ENCODE data around the gene SCIN. TPM values are rescaled to one million over a fixed set of nuclear protein-coding genes. Genes with fewer than 3 reads are reported as not detected.

The SCIN gene
- total RNA-seq, 1 donor = 4.7 TPM

DNA sequence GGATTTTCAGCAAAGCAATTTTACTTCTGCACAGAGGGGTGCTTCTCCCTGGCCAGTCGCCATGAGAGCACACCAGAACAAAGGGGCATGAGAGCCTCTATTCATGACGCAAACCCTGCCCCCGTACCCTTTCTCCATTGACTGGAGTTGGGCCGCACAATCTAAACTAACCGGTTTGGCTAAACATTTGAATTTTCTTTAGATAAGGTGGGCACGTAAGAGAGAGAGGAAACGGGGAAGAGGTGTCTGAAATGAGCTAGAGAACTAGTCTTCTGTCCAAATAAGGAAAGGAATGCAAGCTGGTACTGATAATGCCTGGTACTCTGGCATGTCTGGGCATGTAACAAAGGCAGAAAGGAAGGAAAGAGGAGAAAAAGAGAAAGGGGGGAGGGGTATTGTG lies 13.2 kb upstream of the SCIN start:
- DNase-seq (ENCODE audit: insufficient read length, low spot score, missing footprints) = no peak
- Histone ChIP-seq H3K27me3 (ENCODE audit: insufficient read depth, low read length) (no peaks in the 10 kb centered on the region), H3K79me2 (ENCODE audit: insufficient read depth, low read length) (no peaks in the 10 kb centered on the region), H3K36me3 (ENCODE audit: insufficient read depth, low read length) (no peaks in the 10 kb centered on the region), H4K20me1 (ENCODE audit: insufficient read depth, low read length) (no peaks in the 10 kb centered on the region), H3K4me2 (ENCODE audit: insufficient read depth, low read length) (no peak overlapping the region), H2AFZ (ENCODE audit: low read length) (peak overlapping the region; percentile 54), H3K4me1 (ENCODE audit: insufficient read depth, low read length) (no peaks in the 10 kb centered on the region), H3K4me3 (ENCODE audit: insufficient read depth, low read length) (no peak overlapping the region), H3K9me3 (ENCODE audit: low read depth, low read length) (no peaks in the 10 kb centered on the region), H3K27ac (ENCODE audit: low read depth, low read length) (no peak overlapping the region)
- TF ChIP-seq, protein P1, sequence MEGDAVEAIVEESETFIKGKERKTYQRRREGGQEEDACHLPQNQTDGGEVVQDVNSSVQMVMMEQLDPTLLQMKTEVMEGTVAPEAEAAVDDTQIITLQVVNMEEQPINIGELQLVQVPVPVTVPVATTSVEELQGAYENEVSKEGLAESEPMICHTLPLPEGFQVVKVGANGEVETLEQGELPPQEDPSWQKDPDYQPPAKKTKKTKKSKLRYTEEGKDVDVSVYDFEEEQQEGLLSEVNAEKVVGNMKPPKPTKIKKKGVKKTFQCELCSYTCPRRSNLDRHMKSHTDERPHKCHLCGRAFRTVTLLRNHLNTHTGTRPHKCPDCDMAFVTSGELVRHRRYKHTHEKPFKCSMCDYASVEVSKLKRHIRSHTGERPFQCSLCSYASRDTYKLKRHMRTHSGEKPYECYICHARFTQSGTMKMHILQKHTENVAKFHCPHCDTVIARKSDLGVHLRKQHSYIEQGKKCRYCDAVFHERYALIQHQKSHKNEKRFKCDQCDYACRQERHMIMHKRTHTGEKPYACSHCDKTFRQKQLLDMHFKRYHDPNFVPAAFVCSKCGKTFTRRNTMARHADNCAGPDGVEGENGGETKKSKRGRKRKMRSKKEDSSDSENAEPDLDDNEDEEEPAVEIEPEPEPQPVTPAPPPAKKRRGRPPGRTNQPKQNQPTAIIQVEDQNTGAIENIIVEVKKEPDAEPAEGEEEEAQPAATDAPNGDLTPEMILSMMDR (IDR thresholded peaks at IDR 0.05; ENCODE audit: extremely low read depth, low read depth, low read length) = no peak

DNA sequence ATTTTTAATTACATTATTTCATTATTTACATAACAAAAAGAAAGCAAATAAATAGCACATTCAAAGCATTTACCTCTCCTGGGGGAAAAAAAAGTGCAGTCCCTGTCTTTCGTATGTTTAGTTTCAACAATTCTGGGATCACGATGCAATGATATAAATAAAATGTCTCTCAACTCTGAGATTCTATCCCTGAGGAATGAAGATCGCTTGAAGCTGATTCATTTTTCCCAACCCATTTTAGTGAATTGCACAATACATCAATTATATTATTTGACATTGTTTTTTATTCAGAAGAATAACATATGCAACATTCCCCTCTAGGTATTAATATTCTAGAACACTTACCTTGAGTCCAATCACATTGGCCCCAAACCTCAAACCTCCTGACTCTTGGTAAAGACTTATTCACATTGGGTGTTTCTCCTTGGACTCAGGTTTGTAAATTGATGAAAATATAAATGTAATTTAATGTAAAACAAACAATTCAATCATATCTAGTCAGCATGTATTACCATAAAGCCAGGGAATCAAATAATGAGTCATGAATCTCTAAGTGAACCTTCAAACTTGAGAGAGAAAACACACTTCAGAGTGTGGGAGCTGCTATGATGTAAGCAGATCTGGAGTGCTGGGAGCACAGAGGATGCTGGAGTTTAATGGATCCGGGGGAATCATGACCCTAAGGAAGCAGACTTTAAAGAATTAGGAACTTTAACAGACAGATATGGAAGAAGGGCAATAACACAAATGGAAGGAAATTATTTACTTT lies 5.3 kb upstream of the SCIN start:
- Histone ChIP-seq H3K79me2 (ENCODE audit: insufficient read depth, low read length) (no peaks in the 10 kb centered on the region), H3K27ac (ENCODE audit: low read depth, low read length) (peak overlapping the region; percentile 26), H3K4me2 (ENCODE audit: insufficient read depth, low read length) (peak overlapping the region; percentile 46), H3K4me1 (ENCODE audit: insufficient read depth, low read length) (peaks cover 11% of the 10 kb centered on the region), H2AFZ (ENCODE audit: low read length) (no peak overlapping the region), H4K20me1 (ENCODE audit: insufficient read depth, low read length) (no peaks in the 10 kb centered on the region), H3K4me3 (ENCODE audit: insufficient read depth, low read length) (no peak overlapping the region), H3K27me3 (ENCODE audit: insufficient read depth, low read length) (peaks cover 15% of the 10 kb centered on the region), H3K9me3 (ENCODE audit: low read depth, low read length) (no peaks in the 10 kb centered on the region), H3K36me3 (ENCODE audit: insufficient read depth, low read length) (no peaks in the 10 kb centered on the region)
- TF ChIP-seq, protein P1 (IDR thresholded peaks at IDR 0.05; ENCODE audit: extremely low read depth, low read depth, low read length) = no peak
- peak; percentile 86 for DNase-seq (ENCODE audit: insufficient read length, low spot score, missing footprints)

DNA sequence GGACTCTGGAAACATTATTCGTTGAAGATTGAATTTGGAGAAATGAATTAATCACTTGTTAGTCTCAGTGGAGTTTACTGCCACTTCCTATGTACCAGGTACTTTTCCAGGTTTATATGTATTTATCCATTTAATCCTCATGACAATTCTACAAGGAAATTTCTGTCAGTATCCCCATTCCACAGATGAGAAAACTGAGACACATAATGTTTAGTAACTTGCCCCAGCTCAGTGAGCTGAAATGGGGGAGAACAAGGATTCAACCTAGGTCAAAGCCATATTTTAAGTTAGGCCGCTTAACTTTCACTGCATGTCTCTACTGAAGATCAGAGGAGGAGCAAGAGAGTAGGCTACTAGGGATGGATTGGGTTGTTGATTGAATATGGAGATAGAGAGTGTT lies 4.6 kb upstream of the SCIN start:
- Histone ChIP-seq H3K9me3 (ENCODE audit: low read depth, low read length) (no peaks in the 10 kb centered on the region), H3K36me3 (ENCODE audit: insufficient read depth, low read length) (no peaks in the 10 kb centered on the region), H2AFZ (ENCODE audit: low read length) (no peak overlapping the region), H3K27me3 (ENCODE audit: insufficient read depth, low read length) (peaks cover 22% of the 10 kb centered on the region), H3K79me2 (ENCODE audit: insufficient read depth, low read length) (no peaks in the 10 kb centered on the region), H3K4me1 (ENCODE audit: insufficient read depth, low read length) (peaks cover 18% of the 10 kb centered on the region), H4K20me1 (ENCODE audit: insufficient read depth, low read length) (no peaks in the 10 kb centered on the region), H3K27ac (ENCODE audit: low read depth, low read length) (peak overlapping the region; percentile 26), H3K4me2 (ENCODE audit: insufficient read depth, low read length) (no peak overlapping the region), H3K4me3 (ENCODE audit: insufficient read depth, low read length) (no peak overlapping the region)
- DNase-seq (ENCODE audit: insufficient read length, low spot score, missing footprints) = no peak
- TF ChIP-seq, protein P1 (IDR thresholded peaks at IDR 0.05; ENCODE audit: extremely low read depth, low read depth, low read length) = no peak

DNA sequence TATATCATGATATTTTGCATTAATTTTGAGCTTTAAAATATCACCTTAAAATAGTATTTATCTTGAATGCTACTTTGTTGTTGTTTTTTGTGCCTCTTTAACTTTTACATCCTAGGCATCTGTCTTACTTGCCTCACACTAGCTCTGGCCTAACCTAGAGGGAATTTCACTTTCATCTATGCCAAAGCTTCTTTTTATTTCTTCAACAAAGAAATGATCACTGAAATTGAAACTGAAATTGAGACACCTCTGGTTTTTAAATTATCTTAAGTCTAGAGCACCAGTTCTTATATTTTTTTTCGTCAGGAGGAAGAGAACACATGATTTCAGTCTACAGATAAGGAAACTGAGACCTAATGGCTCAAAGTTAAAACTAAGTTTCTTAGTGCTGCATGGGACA lies 3.5 kb upstream of the SCIN start:
- no peaks in the 10 kb centered on the region for H3K79me2 ChIP-seq (ENCODE audit: insufficient read depth, low read length)
- no peaks in the 10 kb centered on the region for H3K9me3 ChIP-seq (ENCODE audit: low read depth, low read length)
- H4K20me1 ChIP-seq (ENCODE audit: insufficient read depth, low read length) = no peaks in the 10 kb centered on the region
- TF ChIP-seq, protein P1 (IDR thresholded peaks at IDR 0.05; ENCODE audit: extremely low read depth, low read depth, low read length) = no peak
- H2AFZ ChIP-seq (ENCODE audit: low read length) = no peak overlapping the region
- no peaks in the 10 kb centered on the region for H3K36me3 ChIP-seq (ENCODE audit: insufficient read depth, low read length)
- no peak overlapping the region for H3K4me3 ChIP-seq (ENCODE audit: insufficient read depth, low read length)
- H3K4me1 ChIP-seq (ENCODE audit: insufficient read depth, low read length) = peaks cover 23% of the 10 kb centered on the region
- no peak overlapping the region for H3K27ac ChIP-seq (ENCODE audit: low read depth, low read length)
- H3K4me2 ChIP-seq (ENCODE audit: insufficient read depth, low read length) = no peak overlapping the region
- H3K27me3 ChIP-seq (ENCODE audit: insufficient read depth, low read length) = peaks cover 34% of the 10 kb centered on the region
- no peak for DNase-seq (ENCODE audit: insufficient read length, low spot score, missing footprints)
